ENCODE data around the gene PHACTR3.

The PHACTR3 gene

DNA sequence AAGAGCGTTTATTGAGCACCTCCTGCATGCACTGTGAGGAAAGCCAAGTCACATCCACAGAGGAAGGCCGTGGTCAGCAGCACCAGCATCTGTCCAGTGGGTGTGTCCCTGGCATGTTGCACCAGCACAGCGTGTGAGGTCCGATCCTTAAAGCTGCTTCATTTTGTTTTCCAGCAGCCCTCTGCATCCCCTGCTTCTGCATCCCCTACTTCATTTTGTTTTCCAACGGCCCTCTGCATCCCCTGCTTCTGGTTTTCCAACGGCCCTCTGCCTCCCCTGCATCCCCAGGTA, 181.3 kb downstream of the PHACTR3 start:
- no peak for DNase-seq
- no peak overlapping the region for H2AFZ ChIP-seq (ENCODE audit: insufficient read depth, low read length, poor library complexity)
- H3K27me3 ChIP-seq (ENCODE audit: insufficient read depth, low read length), result no peaks in the 10 kb centered on the region
- no peak overlapping the region for H2BK120ac ChIP-seq (ENCODE audit: insufficient read depth, low read length, poor library complexity)
- H3K9ac ChIP-seq (ENCODE audit: low read length), result no peak overlapping the region
- H3K79me1 ChIP-seq (ENCODE audit: low read length), result no peaks in the 10 kb centered on the region
- no peak overlapping the region for H3K4me3 ChIP-seq (ENCODE audit: low read depth, low read length)
- no peaks in the 10 kb centered on the region for H3K4me1 ChIP-seq (ENCODE audit: control insufficient read depth in 1 of 2, insufficient read depth in 2 of 2, low read length in 2 of 2)
- H4K8ac ChIP-seq (ENCODE audit: low read depth, low read length), result no peak overlapping the region
- no peaks in the 10 kb centered on the region for H3K79me2 ChIP-seq (ENCODE audit: control insufficient read depth, insufficient read depth, low read length, poor library complexity)
- no CpG with 5 or more reads among the region's 6 CpGs for WGBS (ENCODE audit: extremely low coverage, insufficient coverage, insufficient read length)
- peaks cover 3% of the 10 kb centered on the region for H3K9me3 ChIP-seq (ENCODE audit: insufficient read depth, low read depth, low read length)
- no peak overlapping the region for H3K4me2 ChIP-seq (ENCODE audit: low read length)
- H3K36me3 ChIP-seq (ENCODE audit: control insufficient read depth in 1 of 2, insufficient read depth in 2 of 2, low read length in 2 of 2), result no peaks in the 10 kb centered on the region
- no peak overlapping the region for H2BK12ac ChIP-seq (ENCODE audit: low read length)
- no peak overlapping the region for H4K91ac ChIP-seq (ENCODE audit: low read depth, low read length)
- no peak overlapping the region for H2AK5ac ChIP-seq (ENCODE audit: low read length)
- H3K27ac ChIP-seq (ENCODE audit: low read depth, low read length), result no peak overlapping the region
- H4K12ac ChIP-seq (ENCODE audit: low read depth, low read length), result no peak overlapping the region
- H3K23ac ChIP-seq (ENCODE audit: low read length), result no peak overlapping the region
- H3K4ac ChIP-seq (ENCODE audit: low read depth, low read length), result no peak overlapping the region
- H3K14ac ChIP-seq (ENCODE audit: low read length), result no peak overlapping the region
- H2BK5ac ChIP-seq (ENCODE audit: low read depth, low read length, poor library complexity), result no peak overlapping the region
- no peak overlapping the region for H3K18ac ChIP-seq (ENCODE audit: low read length)

DNA sequence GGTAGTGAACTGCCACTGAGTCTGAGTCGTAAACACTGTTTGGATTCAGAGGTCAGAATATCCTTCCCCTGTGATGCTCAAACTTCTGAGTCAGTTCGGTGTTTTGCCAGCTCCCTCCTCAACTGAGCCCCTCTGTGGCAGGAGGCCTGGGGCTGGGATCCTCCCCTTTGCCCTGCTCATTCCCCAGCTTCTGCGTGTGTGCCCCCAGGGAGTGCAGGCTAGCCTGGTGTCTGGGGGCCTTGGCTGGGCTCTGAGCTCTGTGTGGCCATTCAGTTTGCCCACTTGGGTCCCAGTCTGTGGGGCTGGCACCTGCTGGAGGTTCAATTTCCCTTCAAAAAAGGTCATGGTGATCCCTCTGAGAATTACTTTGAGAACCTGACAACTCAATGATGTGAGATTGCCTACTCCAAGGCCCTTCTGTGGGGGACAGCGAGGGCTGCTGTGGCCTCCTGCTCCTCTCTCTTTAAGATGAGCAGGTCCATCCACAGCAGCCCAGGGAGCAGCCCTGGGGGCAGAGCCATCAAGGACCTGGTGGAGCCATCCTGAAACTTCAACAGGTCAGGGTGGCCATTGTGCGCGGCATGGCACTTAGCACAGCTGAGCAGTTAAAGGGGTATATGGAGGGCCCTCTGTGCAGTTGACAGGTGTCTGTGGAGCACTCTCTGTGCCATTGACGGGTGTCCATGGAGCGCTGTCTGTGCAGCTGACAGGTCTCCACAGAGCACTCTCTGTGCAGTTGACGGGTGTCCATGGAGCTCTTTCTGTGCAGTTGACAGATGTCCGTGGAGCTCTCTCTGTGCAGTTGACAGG, 181.9 kb downstream of the PHACTR3 start:
- H2BK5ac ChIP-seq (ENCODE audit: low read depth, low read length, poor library complexity), result no peak overlapping the region
- H3K4me3 ChIP-seq (ENCODE audit: low read depth, low read length), result no peak overlapping the region
- H2BK120ac ChIP-seq (ENCODE audit: insufficient read depth, low read length, poor library complexity), result no peak overlapping the region
- H4K12ac ChIP-seq (ENCODE audit: low read depth, low read length), result no peak overlapping the region
- no peaks in the 10 kb centered on the region for H3K79me1 ChIP-seq (ENCODE audit: low read length)
- H2AFZ ChIP-seq (ENCODE audit: insufficient read depth, low read length, poor library complexity), result no peak overlapping the region
- no peak overlapping the region for H2BK12ac ChIP-seq (ENCODE audit: low read length)
- no peaks in the 10 kb centered on the region for H3K36me3 ChIP-seq (ENCODE audit: control insufficient read depth in 1 of 2, insufficient read depth in 2 of 2, low read length in 2 of 2)
- no peaks in the 10 kb centered on the region for H3K4me1 ChIP-seq (ENCODE audit: control insufficient read depth in 1 of 2, insufficient read depth in 2 of 2, low read length in 2 of 2)
- no peak overlapping the region for H4K8ac ChIP-seq (ENCODE audit: low read depth, low read length)
- WGBS (ENCODE audit: extremely low coverage, insufficient coverage, insufficient read length), result no CpG with 5 or more reads among the region's 10 CpGs
- no peaks in the 10 kb centered on the region for H3K79me2 ChIP-seq (ENCODE audit: control insufficient read depth, insufficient read depth, low read length, poor library complexity)
- no peak overlapping the region for H3K27ac ChIP-seq (ENCODE audit: low read depth, low read length)
- H3K27me3 ChIP-seq (ENCODE audit: insufficient read depth, low read length), result no peaks in the 10 kb centered on the region
- no peak overlapping the region for H3K23ac ChIP-seq (ENCODE audit: low read length)
- no peak overlapping the region for H3K4ac ChIP-seq (ENCODE audit: low read depth, low read length)
- H3K14ac ChIP-seq (ENCODE audit: low read length), result no peak overlapping the region
- no peak overlapping the region for H4K91ac ChIP-seq (ENCODE audit: low read depth, low read length)
- H3K9ac ChIP-seq (ENCODE audit: low read length), result no peak overlapping the region
- H3K18ac ChIP-seq (ENCODE audit: low read length), result no peak overlapping the region
- no peak overlapping the region for H3K4me2 ChIP-seq (ENCODE audit: low read length)
- peaks cover 2% of the 10 kb centered on the region for H3K9me3 ChIP-seq (ENCODE audit: insufficient read depth, low read depth, low read length)
- no peak for DNase-seq
- H2AK5ac ChIP-seq (ENCODE audit: low read length), result no peak overlapping the region

DNA sequence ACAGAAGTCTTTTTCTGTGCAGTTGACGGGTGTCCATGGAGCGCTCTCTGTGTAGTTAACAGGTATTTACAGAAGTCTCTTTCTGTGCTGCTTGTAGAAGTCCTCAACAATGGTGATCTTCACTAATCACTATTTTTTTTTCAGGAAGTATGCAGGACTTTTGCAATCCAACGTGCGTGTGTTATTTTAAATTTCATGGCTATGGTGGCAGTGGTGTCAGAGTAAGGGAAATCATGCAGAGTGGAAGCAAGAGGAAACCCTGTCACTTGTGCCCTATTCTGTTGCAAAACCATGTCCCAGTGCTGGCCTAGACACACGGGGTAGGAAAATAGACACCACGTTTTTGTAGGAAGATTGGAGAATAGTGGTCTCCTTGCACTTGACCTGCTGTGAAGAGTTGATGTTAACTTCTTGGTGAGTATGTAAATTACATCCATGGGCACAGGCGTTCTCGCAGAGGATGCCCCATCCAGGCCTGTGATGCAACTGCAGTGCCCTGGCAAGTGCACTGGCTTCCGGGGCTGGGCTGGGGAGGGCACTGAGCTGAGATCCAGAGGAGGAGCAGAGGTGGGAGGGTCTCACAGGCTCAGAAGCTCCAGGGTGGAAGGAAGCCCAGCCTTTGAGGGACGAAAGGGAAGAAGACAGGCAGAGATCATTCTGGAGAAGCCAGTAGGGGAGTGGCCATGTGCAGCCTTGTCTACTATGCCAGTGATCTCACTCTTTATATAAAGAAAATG, 182.6 kb downstream of the PHACTR3 start:
- H3K18ac ChIP-seq (ENCODE audit: low read length), result no peak overlapping the region
- no peaks in the 10 kb centered on the region for H3K4me1 ChIP-seq (ENCODE audit: control insufficient read depth in 1 of 2, insufficient read depth in 2 of 2, low read length in 2 of 2)
- no peak overlapping the region for H3K4me2 ChIP-seq (ENCODE audit: low read length)
- H3K36me3 ChIP-seq (ENCODE audit: control insufficient read depth in 1 of 2, insufficient read depth in 2 of 2, low read length in 2 of 2), result no peaks in the 10 kb centered on the region
- no peak overlapping the region for H3K23ac ChIP-seq (ENCODE audit: low read length)
- H4K12ac ChIP-seq (ENCODE audit: low read depth, low read length), result no peak overlapping the region
- no peak overlapping the region for H3K9ac ChIP-seq (ENCODE audit: low read length)
- DNase-seq, result no peak
- H3K4me3 ChIP-seq (ENCODE audit: low read depth, low read length), result no peak overlapping the region
- H3K4ac ChIP-seq (ENCODE audit: low read depth, low read length), result no peak overlapping the region
- H2BK5ac ChIP-seq (ENCODE audit: low read depth, low read length, poor library complexity), result no peak overlapping the region
- H3K79me2 ChIP-seq (ENCODE audit: control insufficient read depth, insufficient read depth, low read length, poor library complexity), result no peaks in the 10 kb centered on the region
- H3K9me3 ChIP-seq (ENCODE audit: insufficient read depth, low read depth, low read length), result peaks cover 1% of the 10 kb centered on the region
- no peak overlapping the region for H4K8ac ChIP-seq (ENCODE audit: low read depth, low read length)
- no CpG with 5 or more reads among the region's 10 CpGs for WGBS (ENCODE audit: extremely low coverage, insufficient coverage, insufficient read length)
- no peak overlapping the region for H2AK5ac ChIP-seq (ENCODE audit: low read length)
- H3K14ac ChIP-seq (ENCODE audit: low read length), result no peak overlapping the region
- H2BK120ac ChIP-seq (ENCODE audit: insufficient read depth, low read length, poor library complexity), result no peak overlapping the region
- H3K27me3 ChIP-seq (ENCODE audit: insufficient read depth, low read length), result no peaks in the 10 kb centered on the region
- H3K79me1 ChIP-seq (ENCODE audit: low read length), result no peaks in the 10 kb centered on the region
- H2AFZ ChIP-seq (ENCODE audit: insufficient read depth, low read length, poor library complexity), result no peak overlapping the region
- no peak overlapping the region for H3K27ac ChIP-seq (ENCODE audit: low read depth, low read length)
- no peak overlapping the region for H4K91ac ChIP-seq (ENCODE audit: low read depth, low read length)
- H2BK12ac ChIP-seq (ENCODE audit: low read length), result no peak overlapping the region

DNA sequence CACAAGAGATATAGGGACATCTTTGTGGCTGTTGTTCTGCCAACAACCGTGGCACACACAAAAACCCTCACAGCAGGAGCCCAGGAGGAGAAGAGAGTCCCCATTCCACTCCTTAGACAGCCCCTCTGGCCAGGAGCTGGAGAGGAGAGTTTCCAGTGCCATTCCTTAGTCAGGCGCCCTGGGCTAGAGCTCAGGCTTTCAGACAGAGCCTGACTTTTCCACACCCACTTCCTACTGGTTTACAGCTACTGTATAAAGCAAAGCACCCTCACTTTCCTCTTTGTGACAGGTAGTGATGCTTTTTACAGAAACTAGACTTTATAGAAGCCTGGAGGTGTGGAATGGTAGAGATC, 183.2 kb downstream of the PHACTR3 start:
- H2AK5ac ChIP-seq (ENCODE audit: low read length), result no peak overlapping the region

More for the DNA sequence above, 183.2 kb downstream of the PHACTR3 start:
- no peak overlapping the region for H4K8ac ChIP-seq (ENCODE audit: low read depth, low read length)
- H3K4me3 ChIP-seq (ENCODE audit: low read depth, low read length), result no peak overlapping the region
- no peak overlapping the region for H2AFZ ChIP-seq (ENCODE audit: insufficient read depth, low read length, poor library complexity)
- H3K79me2 ChIP-seq (ENCODE audit: control insufficient read depth, insufficient read depth, low read length, poor library complexity), result no peaks in the 10 kb centered on the region
- no peaks in the 10 kb centered on the region for H3K36me3 ChIP-seq (ENCODE audit: control insufficient read depth in 1 of 2, insufficient read depth in 2 of 2, low read length in 2 of 2)
- no peak overlapping the region for H2BK120ac ChIP-seq (ENCODE audit: insufficient read depth, low read length, poor library complexity)
- no peak overlapping the region for H2BK5ac ChIP-seq (ENCODE audit: low read depth, low read length, poor library complexity)
- H3K9ac ChIP-seq (ENCODE audit: low read length), result no peak overlapping the region
- no peaks in the 10 kb centered on the region for H3K4me1 ChIP-seq (ENCODE audit: control insufficient read depth in 1 of 2, insufficient read depth in 2 of 2, low read length in 2 of 2)
- H3K79me1 ChIP-seq (ENCODE audit: low read length), result no peaks in the 10 kb centered on the region
- no peak for DNase-seq
- H3K4ac ChIP-seq (ENCODE audit: low read depth, low read length), result no peak overlapping the region
- no peak overlapping the region for H3K4me2 ChIP-seq (ENCODE audit: low read length)
- no CpG with 5 or more reads among the region's 2 CpGs for WGBS (ENCODE audit: extremely low coverage, insufficient coverage, insufficient read length)
- no peak overlapping the region for H3K23ac ChIP-seq (ENCODE audit: low read length)
- H3K27ac ChIP-seq (ENCODE audit: low read depth, low read length), result no peak overlapping the region
- no peak overlapping the region for H3K18ac ChIP-seq (ENCODE audit: low read length)
- H3K9me3 ChIP-seq (ENCODE audit: insufficient read depth, low read depth, low read length), result peaks cover 1% of the 10 kb centered on the region
- no peak overlapping the region for H4K91ac ChIP-seq (ENCODE audit: low read depth, low read length)
- no peak overlapping the region for H4K12ac ChIP-seq (ENCODE audit: low read depth, low read length)
- H2BK12ac ChIP-seq (ENCODE audit: low read length), result no peak overlapping the region
- H3K27me3 ChIP-seq (ENCODE audit: insufficient read depth, low read length), result no peaks in the 10 kb centered on the region
- H3K14ac ChIP-seq (ENCODE audit: low read length), result no peak overlapping the region
